PC-3 (cell line): Measurements from ENCODE around the gene CDC6.

Source experiments
- CTCF ChIP-seq: fragments of 300-600 bp; sonication (generic); conservative IDR thresholded peaks from 2 replicates; pipeline ENCODE4 v1.5.1; 2017; ENCODE audit warnings: antibody characterized with exemption, low read depth, mild to moderate bottlenecking, low read length
- EZH2 ChIP-seq: fragments of 300-600 bp; sonication (generic); IDR thresholded peaks from one replicate; pipeline ENCODE4 v1.6.1; 2017; ENCODE audit warnings: antibody characterized with exemption, mild to moderate bottlenecking, low read length; ENCODE audit not compliant: unreplicated experiment
- EZH2phosphoT487 ChIP-seq: fragments of 300-600 bp; sonication (generic); IDR thresholded peaks from 2 replicates; pipeline ENCODE4 v1.6.1; 2018; ENCODE audit warnings: mild to moderate bottlenecking, antibody characterized with exemption, low read length, borderline replicate concordance

GRCh38 chr17:40349895-40350688, 62.4 kb downstream of the CDC6 start:
- TF ChIP-seq CTCF (no peak), EZH2 (no peak), EZH2phosphoT487 (no peak)
